CD4-positive, CD25-positive, alpha-beta regulatory T cell (primary cell): ENCODE measurements around the gene AGAP5. TPM values are rescaled to one million over a fixed set of nuclear protein-coding genes. Genes with fewer than 3 reads are reported as not detected.
"Not testable (repeated sequence)": the region's sequence is repeated elsewhere in the genome, so short reads cannot be mapped to it uniquely, and the experiment has no call there.

ENCODE experiments used
- ATAC-seq, 2 donors: fragments of 150-1000 bp; cut with Tn5 transposase; one replicate each; pipeline ENCODE4 v1.10.0; 2021; ENCODE audit warnings: low read depth in 2 of 2, moderate number of reproducible peaks in 2 of 2, moderate library complexity in 1 of 2
- DNase-seq, 3 donors: peaks; one replicate each; pipeline versions ENCODE4 v3.0.0 to v3.0.0-alpha.2; 2012 to 2022; ENCODE audit warnings: mixed read lengths in 1 of 3
- H3K27ac ChIP-seq: one replicate; pipeline ENCODE4 v1.7.0; 2013; ENCODE audit warnings: mild to moderate bottlenecking, low read length; ENCODE audit not compliant: insufficient read depth, poor library complexity, severe bottlenecking
- H3K27me3 ChIP-seq: one replicate; pipeline ENCODE4 v1.7.0; 2013; ENCODE audit warnings: low read length; ENCODE audit not compliant: control insufficient read depth, insufficient read depth
- H3K36me3 ChIP-seq: one replicate; pipeline ENCODE4 v1.7.0; 2013; ENCODE audit warnings: mild to moderate bottlenecking, low read length, moderate library complexity; ENCODE audit not compliant: control insufficient read depth, insufficient read depth
- H3K4me1 ChIP-seq: 2 replicates; pipeline ENCODE4 v1.7.0; 2013; ENCODE audit warnings: mild to moderate bottlenecking, low read length; ENCODE audit not compliant: insufficient read depth, control insufficient read depth, poor library complexity, severe bottlenecking
- H3K4me3 ChIP-seq: one replicate; pipeline ENCODE4 v1.7.0; 2013; ENCODE audit warnings: low read depth, mild to moderate bottlenecking, low read length, moderate library complexity
- H3K9me3 ChIP-seq, 2 experiments: 1 replicate in 1 of 2; 2 replicates in 1 of 2; pipeline ENCODE4 v1.7.0; 2013; ENCODE audit warnings: low read length in 2 of 2, mild to moderate bottlenecking in 1 of 2, moderate library complexity in 1 of 2; ENCODE audit not compliant: control insufficient read depth in 2 of 2
- H3K27ac Mint-ChIP-seq, 3 donors: one replicate each; pipeline ENCODE4 v1.8.0; 2020 to 2022; ENCODE audit warnings: mild to moderate bottlenecking in 3 of 3, mixed read lengths in 3 of 3, moderate library complexity in 2 of 3
- H3K27me3 Mint-ChIP-seq: one replicate; pipeline ENCODE4 v1.8.0; 2022; ENCODE audit warnings: mild to moderate bottlenecking, mixed read lengths
- H3K36me3 Mint-ChIP-seq: one replicate; pipeline ENCODE4 v1.8.0; 2020; ENCODE audit warnings: mixed read lengths
- H3K4me1 Mint-ChIP-seq, 4 donors: one replicate each; pipeline ENCODE4 v1.8.0; 2020 to 2022; ENCODE audit warnings: mixed read lengths in 4 of 4, mild to moderate bottlenecking in 1 of 4
- H3K4me3 Mint-ChIP-seq, 4 donors: one replicate each; pipeline ENCODE4 v1.8.0; 2020 to 2022; ENCODE audit warnings: mild to moderate bottlenecking in 4 of 4, mixed read lengths in 4 of 4, moderate library complexity in 3 of 4
- H3K9me3 Mint-ChIP-seq, 7 donors: one replicate each; pipeline ENCODE4 v1.8.0; 2020 to 2022; ENCODE audit warnings: mixed read lengths in 7 of 7, mild to moderate bottlenecking in 3 of 7, moderate library complexity in 2 of 7
- polyA plus RNA-seq, 4 donors: library from polyadenylated mRNA; unstranded; fragments of 300-500 nt; fragmentation: Illumina TruSeq; gene quantifications; one replicate each; pipeline ENCODE4 v1.2.3, GENCODE V29; 2021
- total RNA-seq: library from RNA; stranded (reverse); gene quantifications from one replicate; pipeline ENCODE4 v1.2.3, GENCODE V29; 2022

The AGAP5 gene
- total and polyA plus RNA-seq, 5 donors from 2014 or later: 0.07 to 9.8 (median 0.18) TPM; not detected in 2

DNA sequence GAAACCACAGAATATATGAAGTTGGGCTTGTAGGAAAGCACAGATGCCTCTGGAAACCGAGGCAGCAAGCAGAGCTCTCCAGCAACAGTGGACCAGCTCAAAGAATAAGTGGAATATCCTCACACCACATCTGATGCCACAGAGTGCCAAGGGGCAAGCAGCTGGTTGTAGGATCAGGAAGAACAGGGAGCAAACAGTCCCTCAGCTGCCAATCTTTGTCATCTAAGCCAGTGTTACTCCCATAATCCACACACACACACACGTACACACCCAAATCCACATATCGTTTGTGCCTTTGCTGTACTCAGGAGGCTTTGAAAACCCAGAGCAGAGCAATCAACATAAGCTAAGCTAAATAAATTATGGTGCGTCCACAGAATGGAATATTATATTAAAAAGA is 25.6 kb upstream of the AGAP5 start:
- Histone ChIP-seq H3K27ac (no peak overlapping the region), H3K27me3 (no peaks in the 10 kb centered on the region), H3K9me3 (no peaks in the 10 kb centered on the region), H3K36me3 (peaks cover 66% of the 10 kb centered on the region), H3K4me1 (no peaks in the 10 kb centered on the region), H3K4me3 (no peak overlapping the region)
- H3K27ac Mint-ChIP-seq: no peak overlapping the region
- ATAC-seq (no peak), DNase-seq (no peak)
- no peak overlapping the region for H3K4me3 Mint-ChIP-seq
- H3K4me1 Mint-ChIP-seq: peaks cover 0 to 7% (median 4%) of the 10 kb centered on the region in 4 donors
- no peaks in the 10 kb centered on the region for H3K27me3 Mint-ChIP-seq
- H3K36me3 Mint-ChIP-seq: peaks cover 29% of the 10 kb centered on the region
- no peaks in the 10 kb centered on the region for H3K9me3 Mint-ChIP-seq

GRCh38 chr10:73720561-73720960 is 22.7 kb upstream of the AGAP5 start:
- H3K4me3 Mint-ChIP-seq, H3K27me3 Mint-ChIP-seq, H3K27ac ChIP-seq, H3K27me3 ChIP-seq, DNase-seq, H3K4me1 ChIP-seq, ATAC-seq, H3K4me3 ChIP-seq, H3K4me1 Mint-ChIP-seq, H3K9me3 ChIP-seq, H3K9me3 Mint-ChIP-seq: not testable (repeated sequence)
- H3K36me3 ChIP-seq: peaks cover 65% of the 10 kb centered on the region
- Mint-ChIP-seq H3K27ac (peak overlapping the region in 1 of 3 donors; percentile 62), H3K36me3 (peaks cover 39% of the 10 kb centered on the region)

- Mint-ChIP-seq H3K4me1 (peaks cover 0 to 5% (median under 1%) of the 10 kb centered on the region in 4 donors), H3K27me3 (no peaks in the 10 kb centered on the region), H3K36me3 (peaks cover 42% of the 10 kb centered on the region), H3K27ac (peak overlapping the region in 2 of 3 donors; percentile 20 to 42), H3K4me3 (no peak overlapping the region), H3K9me3 (no peaks in the 10 kb centered on the region)
- H3K27ac ChIP-seq: no peak overlapping the region
- H3K36me3 ChIP-seq: peaks cover 56% of the 10 kb centered on the region
- no peaks in the 10 kb centered on the region for H3K4me1 ChIP-seq
- no peaks in the 10 kb centered on the region for H3K27me3 ChIP-seq
- no peaks in the 10 kb centered on the region for H3K9me3 ChIP-seq
- H3K4me3 ChIP-seq: no peak overlapping the region
- no peak for ATAC-seq
- DNase-seq: no peak
Observed at GRCh38 chr10:73717556-73717955, 19.6 kb upstream of the AGAP5 start.

DNA sequence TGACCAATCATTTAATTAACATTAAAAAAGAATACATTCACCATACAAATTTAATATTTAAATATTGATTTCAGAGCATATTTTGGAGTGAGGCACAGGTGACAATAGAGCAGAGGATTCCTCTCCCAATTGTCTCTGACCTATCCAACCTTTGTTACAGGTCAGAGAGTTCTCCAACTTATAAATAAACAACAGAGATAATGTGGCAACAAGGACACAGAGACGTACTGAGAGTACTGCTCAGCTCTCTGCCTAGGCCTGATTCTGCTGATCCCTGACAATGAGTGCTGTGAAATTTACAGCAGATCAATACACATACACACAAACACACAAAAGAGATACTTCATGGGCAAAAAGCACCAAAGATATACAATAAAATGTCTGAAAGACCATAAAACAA is 18.3 kb upstream of the AGAP5 start:
- no peak overlapping the region for H3K27ac Mint-ChIP-seq
- ATAC-seq (no peak), DNase-seq (no peak)
- H3K9me3 Mint-ChIP-seq: no peaks in the 10 kb centered on the region
- Histone ChIP-seq H3K9me3 (no peaks in the 10 kb centered on the region), H3K27ac (no peak overlapping the region), H3K27me3 (no peaks in the 10 kb centered on the region), H3K4me3 (no peak overlapping the region), H3K36me3 (peaks cover 44% of the 10 kb centered on the region), H3K4me1 (no peaks in the 10 kb centered on the region)
- H3K36me3 Mint-ChIP-seq: peaks cover 41% of the 10 kb centered on the region
- H3K4me3 Mint-ChIP-seq: no peak overlapping the region
- H3K27me3 Mint-ChIP-seq: no peaks in the 10 kb centered on the region
- peaks cover 0 to 5% (median under 1%) of the 10 kb centered on the region in 4 donors for H3K4me1 Mint-ChIP-seq

DNA sequence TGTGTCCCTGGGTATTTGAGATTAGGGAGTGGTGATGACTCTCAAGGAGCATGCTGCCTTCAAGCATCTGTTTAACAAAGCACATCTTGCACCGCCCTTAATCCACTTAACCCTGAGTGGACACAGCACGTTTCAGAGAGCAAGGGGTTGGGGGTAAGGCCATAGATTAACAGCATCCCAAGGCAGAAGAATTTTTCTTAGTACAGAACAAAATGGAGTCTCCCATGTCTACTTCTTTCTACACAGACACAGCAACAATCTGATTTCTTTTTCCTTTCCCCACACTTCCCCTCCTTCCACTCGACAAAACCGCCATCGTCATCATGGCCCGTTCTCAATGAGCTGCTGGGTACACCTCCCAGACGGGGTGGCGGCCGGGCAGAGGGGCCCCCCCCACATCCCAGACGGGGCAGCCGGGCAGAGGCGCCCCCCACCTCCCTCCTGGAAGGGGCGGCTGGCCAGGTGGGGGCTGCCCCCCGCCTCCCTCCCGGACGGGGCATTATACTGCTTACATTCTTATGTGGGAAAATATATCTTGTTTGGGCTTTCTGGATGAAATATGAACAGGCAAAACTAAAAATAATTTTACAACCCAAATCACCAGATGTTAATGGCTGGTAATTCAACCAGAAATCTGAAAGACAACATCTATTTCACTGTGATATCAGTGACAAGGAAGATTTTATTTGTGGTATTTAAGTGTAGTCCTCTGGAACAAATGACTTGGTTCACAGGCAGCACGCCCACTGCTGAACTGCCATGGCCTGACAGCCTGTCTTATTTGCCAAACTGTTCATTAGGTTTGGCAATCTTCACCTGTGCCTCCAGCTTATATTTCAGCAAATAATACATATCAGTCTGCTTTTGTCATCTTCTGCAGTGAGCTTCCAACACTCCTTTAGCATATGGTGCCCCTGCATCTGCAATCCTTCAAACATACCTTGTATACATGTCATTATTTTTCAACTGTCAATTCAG is 17.6 kb upstream of the AGAP5 start:
- H3K27me3 ChIP-seq, H3K4me1 ChIP-seq, H3K27ac ChIP-seq, H3K27me3 Mint-ChIP-seq, H3K4me3 ChIP-seq, H3K27ac Mint-ChIP-seq, H3K4me1 Mint-ChIP-seq, H3K9me3 Mint-ChIP-seq, H3K9me3 ChIP-seq, ATAC-seq, DNase-seq, H3K4me3 Mint-ChIP-seq: not testable (repeated sequence)
- peaks cover 36% of the 10 kb centered on the region for H3K36me3 ChIP-seq
- H3K36me3 Mint-ChIP-seq: peaks cover 33% of the 10 kb centered on the region

DNA sequence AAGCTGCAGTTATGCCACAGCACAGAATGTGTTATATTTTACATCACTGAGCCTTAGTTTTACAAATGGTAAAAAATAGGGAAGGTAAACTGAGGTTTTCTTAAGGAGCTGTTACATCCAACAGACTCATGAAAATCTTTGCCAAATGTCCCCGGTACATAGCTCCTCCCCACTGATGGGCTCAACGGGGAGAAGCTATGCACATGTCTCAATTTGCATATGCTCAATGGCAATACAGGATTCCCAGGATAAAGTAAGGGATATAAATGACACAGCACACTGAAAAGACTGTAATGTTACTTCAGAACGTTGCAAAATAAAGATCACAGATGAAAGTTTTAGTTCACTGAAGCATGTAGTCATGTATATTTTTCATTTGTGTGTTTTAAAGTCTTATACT is 16.6 kb upstream of the AGAP5 start:
- not testable (repeated sequence) for H3K4me1 ChIP-seq, H3K4me3 Mint-ChIP-seq, H3K4me1 Mint-ChIP-seq, DNase-seq, H3K27ac Mint-ChIP-seq, H3K27me3 ChIP-seq, H3K9me3 ChIP-seq, ATAC-seq, H3K4me3 ChIP-seq, H3K27ac ChIP-seq, H3K9me3 Mint-ChIP-seq, H3K27me3 Mint-ChIP-seq
- peaks cover 29% of the 10 kb centered on the region for H3K36me3 ChIP-seq
- H3K36me3 Mint-ChIP-seq: peaks cover 32% of the 10 kb centered on the region

DNA sequence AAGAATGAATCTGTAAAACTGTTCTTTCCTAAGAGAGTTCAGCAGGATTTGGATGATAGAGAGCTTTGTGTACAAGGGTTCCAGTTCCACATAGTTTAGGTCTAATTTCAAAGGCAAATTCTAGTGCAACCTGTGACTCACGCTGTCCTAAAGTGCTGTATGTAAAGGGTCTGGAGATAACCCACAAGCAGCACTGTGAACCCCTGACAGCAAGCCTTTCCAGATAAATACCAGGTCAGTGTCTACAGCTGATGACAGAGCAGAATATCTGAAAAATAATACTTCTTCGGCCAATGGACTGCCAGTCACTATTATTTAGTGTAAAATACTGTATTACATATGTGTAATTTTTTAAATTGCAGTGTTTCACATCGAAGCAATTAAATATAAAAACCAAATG is 16.0 kb upstream of the AGAP5 start:
- not testable (repeated sequence) for H3K9me3 Mint-ChIP-seq, H3K9me3 ChIP-seq, H3K4me3 Mint-ChIP-seq, H3K4me1 ChIP-seq, H3K27me3 ChIP-seq, H3K4me1 Mint-ChIP-seq, H3K27me3 Mint-ChIP-seq, H3K4me3 ChIP-seq, DNase-seq, H3K27ac Mint-ChIP-seq, H3K27ac ChIP-seq, ATAC-seq
- peaks cover 26% of the 10 kb centered on the region for H3K36me3 Mint-ChIP-seq
- peaks cover 27% of the 10 kb centered on the region for H3K36me3 ChIP-seq

DNA sequence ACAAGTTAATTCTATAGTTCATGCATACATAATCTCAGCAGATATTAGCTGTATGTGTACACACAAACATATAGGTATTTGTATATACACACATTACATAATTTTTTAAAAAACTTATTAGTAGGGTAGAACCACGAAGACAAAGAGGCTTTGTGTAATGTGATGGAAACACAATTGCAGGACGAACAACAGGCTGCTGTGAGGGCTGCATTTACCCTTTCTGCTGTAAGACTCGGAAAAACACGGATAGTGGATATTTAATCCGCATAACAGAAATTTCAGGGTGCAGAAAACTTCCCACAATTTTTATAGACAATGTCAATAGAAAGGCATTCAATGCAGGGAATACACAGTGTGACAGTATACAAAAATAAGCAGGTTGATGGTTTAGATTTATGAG is 13.8 kb upstream of the AGAP5 start:
- not testable (repeated sequence) for H3K36me3 Mint-ChIP-seq, H3K4me3 Mint-ChIP-seq, DNase-seq, H3K4me1 Mint-ChIP-seq, H3K4me3 ChIP-seq, H3K36me3 ChIP-seq, H3K27me3 Mint-ChIP-seq, H3K9me3 Mint-ChIP-seq, H3K27ac ChIP-seq, H3K9me3 ChIP-seq, H3K4me1 ChIP-seq, H3K27me3 ChIP-seq, ATAC-seq, H3K27ac Mint-ChIP-seq
